Measurements from ENCODE around the gene POLD1.
A peak's percentile ranks its signal among the peaks of the same experiment; 100 is the strongest.
"Not testable (repeated sequence)": the region's sequence is repeated elsewhere in the genome, so short reads cannot be mapped to it uniquely, and the experiment has no call there.

The POLD1 gene

DNA sequence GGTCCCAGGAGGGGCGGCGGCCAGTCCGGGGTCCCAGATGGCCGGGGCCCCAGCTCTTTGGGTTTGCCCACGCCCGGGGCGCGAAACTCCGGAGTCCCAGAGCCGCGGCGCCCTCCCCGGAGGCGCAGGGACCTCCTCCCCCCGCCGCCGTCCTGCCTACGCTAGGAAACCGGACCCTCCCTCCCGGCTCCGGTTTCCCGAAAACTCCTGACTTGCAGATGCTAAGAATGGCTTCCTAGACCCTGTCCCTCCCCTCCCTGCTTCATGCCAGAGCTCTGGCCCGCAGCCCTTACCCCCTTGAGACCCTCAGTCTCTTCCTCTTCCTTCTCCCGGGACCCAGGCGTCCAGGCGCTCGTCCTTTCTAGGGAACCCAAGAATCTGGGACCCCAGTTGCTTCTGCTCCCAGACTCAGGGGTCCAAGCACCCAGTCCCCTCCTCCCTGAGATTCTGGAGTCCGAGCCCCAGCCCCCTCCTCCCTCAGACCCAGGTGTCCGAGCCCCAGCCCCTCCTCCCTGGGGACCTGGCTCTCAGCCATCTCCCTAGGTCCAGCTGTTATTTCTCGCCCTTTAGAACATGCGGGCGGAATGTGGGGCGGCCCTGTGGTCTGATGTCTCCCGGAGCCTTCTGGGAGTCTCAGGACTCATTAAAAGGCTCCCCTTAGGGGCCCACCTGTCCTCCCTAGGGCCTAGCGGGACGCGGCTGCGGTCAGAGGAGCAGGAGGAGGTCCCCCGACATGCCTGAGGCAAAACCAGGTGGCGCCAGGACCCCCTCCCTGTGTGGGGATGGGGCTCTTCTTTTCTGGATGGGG lies 48.3 kb downstream of the POLD1 start, which contains the start of gene MYBPC2:
MYBPC2 (plus strand) TSS at position 672 of the 808 bp plus-strand sequence; CDS start at position 734, 62 bp downstream.
- TF ChIP-seq, protein P1, sequence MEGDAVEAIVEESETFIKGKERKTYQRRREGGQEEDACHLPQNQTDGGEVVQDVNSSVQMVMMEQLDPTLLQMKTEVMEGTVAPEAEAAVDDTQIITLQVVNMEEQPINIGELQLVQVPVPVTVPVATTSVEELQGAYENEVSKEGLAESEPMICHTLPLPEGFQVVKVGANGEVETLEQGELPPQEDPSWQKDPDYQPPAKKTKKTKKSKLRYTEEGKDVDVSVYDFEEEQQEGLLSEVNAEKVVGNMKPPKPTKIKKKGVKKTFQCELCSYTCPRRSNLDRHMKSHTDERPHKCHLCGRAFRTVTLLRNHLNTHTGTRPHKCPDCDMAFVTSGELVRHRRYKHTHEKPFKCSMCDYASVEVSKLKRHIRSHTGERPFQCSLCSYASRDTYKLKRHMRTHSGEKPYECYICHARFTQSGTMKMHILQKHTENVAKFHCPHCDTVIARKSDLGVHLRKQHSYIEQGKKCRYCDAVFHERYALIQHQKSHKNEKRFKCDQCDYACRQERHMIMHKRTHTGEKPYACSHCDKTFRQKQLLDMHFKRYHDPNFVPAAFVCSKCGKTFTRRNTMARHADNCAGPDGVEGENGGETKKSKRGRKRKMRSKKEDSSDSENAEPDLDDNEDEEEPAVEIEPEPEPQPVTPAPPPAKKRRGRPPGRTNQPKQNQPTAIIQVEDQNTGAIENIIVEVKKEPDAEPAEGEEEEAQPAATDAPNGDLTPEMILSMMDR (conservative IDR thresholded peaks at IDR 0.05; ENCODE audit: control insufficient read depth, insufficient read depth, low read depth, low read length), result no peak
- peak within 1 kb of the TSS; percentile 46 for H3K4me3 ChIP-seq (ENCODE audit: control insufficient read depth, low read depth, low read length)
- no peak for DNase-seq (ENCODE audit: low read depth)

DNA sequence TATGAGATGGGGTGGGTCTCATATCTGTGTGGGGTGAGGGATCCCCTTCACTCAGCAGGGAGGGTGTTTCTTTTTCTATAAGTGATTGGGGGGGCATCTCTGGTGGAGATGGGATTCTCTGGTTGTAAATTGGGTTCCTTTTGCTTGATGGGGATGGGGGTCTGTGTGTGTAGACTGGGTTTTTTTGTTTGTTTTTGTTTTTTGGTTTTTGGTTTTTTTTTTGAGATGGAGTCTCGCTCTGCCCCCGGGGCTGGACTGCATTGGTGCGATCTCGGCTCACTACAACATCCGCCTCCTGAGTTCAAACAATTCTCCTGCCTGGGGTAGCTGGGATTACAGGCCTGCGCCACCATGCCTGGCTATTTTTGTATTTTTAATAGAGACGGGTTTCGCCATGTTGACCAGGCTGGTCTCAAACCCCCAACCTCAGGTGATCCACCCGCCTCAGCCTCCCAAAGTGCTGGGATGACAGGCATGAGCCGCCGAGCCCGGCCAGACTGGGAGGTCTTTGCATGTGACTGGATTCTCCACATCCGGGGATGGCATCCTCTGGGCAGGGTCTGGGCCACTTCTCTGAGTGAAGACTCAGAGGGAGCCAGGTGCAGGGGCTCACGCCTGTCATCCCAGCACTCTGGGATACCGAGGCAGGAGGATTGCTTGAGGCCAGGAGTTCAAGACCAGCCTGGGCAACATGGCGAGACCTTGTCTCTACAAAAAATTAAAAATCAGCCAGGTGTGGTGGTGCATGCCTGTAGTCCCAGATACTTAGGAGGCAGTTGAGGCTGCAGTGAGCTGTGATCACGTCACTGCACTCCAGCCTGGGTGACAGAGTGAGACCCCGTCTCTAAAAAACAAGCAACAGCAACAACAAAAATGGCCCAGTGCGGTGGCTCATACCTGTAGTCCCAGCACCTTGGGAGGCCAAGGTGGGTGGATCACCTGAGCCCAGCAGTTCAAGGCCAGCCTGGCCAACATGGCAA lies 49.3 kb downstream of the POLD1 start:
- DNase-seq (ENCODE audit: low read depth), result no peak
- TF ChIP-seq, protein P1 (conservative IDR thresholded peaks at IDR 0.05; ENCODE audit: control insufficient read depth, insufficient read depth, low read depth, low read length), result no peak
- H3K4me3 ChIP-seq (ENCODE audit: control insufficient read depth, low read depth, low read length), result no peak overlapping the region

DNA sequence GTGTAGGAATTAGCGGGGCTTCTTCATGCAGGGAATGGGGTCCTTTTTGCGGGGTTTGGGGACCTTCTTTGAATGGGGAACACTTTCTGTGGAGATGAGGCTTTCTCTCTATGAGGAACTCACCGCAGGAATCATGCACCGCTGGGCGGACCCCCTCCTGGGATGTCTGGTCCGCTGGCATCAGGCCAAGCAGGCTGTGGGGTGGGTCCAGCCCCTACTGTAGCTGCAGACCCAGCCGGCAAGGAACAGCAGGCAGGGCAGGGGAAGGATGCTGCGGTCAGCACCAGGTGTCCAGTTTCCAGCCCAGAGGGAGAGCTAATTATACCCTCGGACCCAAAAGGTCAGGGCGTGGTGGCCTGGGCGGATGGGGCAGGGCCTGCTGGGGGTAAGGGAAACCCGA lies 50.4 kb downstream of the POLD1 start:
- TF ChIP-seq, protein P1 (conservative IDR thresholded peaks at IDR 0.05; ENCODE audit: control insufficient read depth, insufficient read depth, low read depth, low read length), result no peak
- H3K4me3 ChIP-seq (ENCODE audit: control insufficient read depth, low read depth, low read length), result no peak overlapping the region
- DNase-seq (ENCODE audit: low read depth), result no peak

DNA sequence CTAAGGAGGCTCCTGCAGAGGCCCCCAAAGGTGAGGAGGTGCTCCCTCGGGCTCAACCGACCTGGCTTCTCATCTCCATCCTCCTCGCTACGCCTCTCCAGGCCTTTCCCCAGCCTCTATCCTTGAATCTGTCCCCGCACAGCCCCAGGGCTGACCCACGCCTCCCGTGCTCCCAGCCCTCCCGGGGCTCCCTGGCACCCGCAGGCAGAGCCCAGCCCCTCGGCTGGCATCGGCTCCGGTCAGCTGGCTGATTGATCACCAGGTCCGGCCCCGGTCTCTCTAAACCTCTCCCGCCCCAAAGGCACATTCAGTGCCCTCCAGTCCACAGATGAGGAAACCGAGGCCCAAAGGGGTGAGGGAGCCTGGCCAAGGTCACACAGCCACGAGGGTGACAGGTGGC lies 51.1 kb downstream of the POLD1 start:
- no peak overlapping the region for H3K4me3 ChIP-seq (ENCODE audit: control insufficient read depth, low read depth, low read length)
- TF ChIP-seq, protein P1 (conservative IDR thresholded peaks at IDR 0.05; ENCODE audit: control insufficient read depth, insufficient read depth, low read depth, low read length), result no peak
- no peak for DNase-seq (ENCODE audit: low read depth)

DNA sequence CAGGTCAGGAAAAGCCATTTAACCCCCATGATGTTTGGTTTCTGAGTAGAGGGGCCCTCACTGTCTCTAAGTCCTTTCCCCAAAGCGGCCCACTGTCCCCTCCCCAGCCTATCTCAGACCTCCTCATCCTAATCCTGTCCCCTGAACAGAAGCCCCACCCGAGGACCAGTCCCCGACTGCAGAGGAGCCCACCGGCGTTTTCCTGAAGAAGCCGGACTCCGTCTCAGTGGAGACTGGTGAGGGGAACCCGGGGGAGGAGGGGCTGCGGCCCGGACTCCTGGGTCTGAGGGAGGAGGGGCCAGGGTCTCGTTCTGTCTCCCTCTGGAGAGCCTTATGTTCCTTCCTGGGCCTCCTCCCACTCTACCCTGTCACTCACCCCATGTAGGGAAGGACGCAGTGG lies 51.5 kb downstream of the POLD1 start:
- DNase-seq (ENCODE audit: low read depth), result no peak
- no peak overlapping the region for H3K4me3 ChIP-seq (ENCODE audit: control insufficient read depth, low read depth, low read length)
- TF ChIP-seq, protein P1 (conservative IDR thresholded peaks at IDR 0.05; ENCODE audit: control insufficient read depth, insufficient read depth, low read depth, low read length), result no peak

DNA sequence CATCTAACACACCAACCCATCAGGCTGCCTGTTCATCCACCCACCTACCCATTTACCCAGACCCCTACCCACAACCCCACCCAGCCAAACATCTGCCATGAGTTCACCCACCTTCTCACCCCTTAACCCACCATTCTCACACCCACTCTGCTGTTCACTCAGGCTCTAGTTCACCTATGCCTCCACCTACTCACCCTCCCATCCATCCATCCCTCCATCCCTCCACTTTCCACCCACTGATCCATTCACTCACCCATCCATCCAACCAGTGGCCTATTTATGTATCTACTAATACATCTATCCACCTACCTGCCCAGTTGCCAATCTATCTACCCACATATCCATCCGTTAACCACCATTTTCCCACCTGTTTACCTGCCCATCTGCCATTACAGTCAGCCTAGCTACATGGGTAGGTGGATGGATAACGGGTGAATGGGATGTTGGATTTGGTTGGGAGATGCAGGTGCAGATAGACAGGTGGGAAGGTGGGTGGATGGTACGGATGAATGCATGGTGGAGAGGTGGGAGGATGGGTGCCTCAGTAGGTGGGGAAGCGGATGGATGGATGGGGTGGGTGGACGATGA lies 53.8 kb downstream of the POLD1 start:
- H3K4me3 ChIP-seq (ENCODE audit: control insufficient read depth, low read depth, low read length), result no peak overlapping the region
- TF ChIP-seq, protein P1 (conservative IDR thresholded peaks at IDR 0.05; ENCODE audit: control insufficient read depth, insufficient read depth, low read depth, low read length), result no peak
- DNase-seq (ENCODE audit: low read depth), result no peak

DNA sequence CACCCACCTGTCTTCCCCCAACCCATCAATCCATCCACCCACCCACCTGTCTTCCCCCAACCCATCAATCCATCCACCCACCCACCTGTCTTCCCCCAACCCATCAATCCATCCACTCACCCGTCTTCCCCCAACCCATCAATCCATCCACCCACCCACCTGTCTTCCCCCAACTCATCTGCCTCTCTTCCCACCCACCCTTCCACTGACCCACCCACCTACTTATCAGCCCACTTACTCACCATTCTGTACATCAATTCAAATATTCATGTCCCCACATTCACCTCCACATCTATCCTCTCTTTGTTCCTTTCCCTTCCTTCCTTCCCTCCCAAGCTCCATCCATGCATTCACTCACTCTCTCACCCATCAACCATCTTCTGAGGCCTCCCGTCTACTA lies 55.0 kb downstream of the POLD1 start:
- not testable (repeated sequence) for H3K4me3 ChIP-seq (ENCODE audit: control insufficient read depth, low read depth, low read length); DNase-seq (ENCODE audit: low read depth)

Measured in fibroblast of mammary gland (primary cell).